ENCODE results near the gene C3. TPM values are rescaled to one million over a fixed set of nuclear protein-coding genes. Genes with fewer than 3 reads are reported as not detected.

C3 gene
- total and polyA plus RNA-seq, 2 of the 13 experiments (the other 11 are each of a cell fraction or from before 2014, with no cell fraction given), result 1,455 to 6,272 TPM

- peak; percentile 88 for TF ChIP-seq ZBTB10 (CRISPR knock-in tag; IDR thresholded peaks at IDR 0.05; ENCODE audit: borderline replicate concordance)
- TF ChIP-seq SIX1 (CRISPR knock-in tag; IDR thresholded peaks at IDR 0.05; ENCODE audit: borderline replicate concordance), result no peak
- no peak for TF ChIP-seq HNF4G (IDR thresholded peaks at IDR 0.05; ENCODE audit: borderline replicate concordance, low read depth, low read length)
- TF ChIP-seq HNF4G (CRISPR knock-in tag; IDR thresholded peaks at IDR 0.05; ENCODE audit: borderline replicate concordance, low read depth), result no peak
- TF ChIP-seq AHDC1 (CRISPR knock-in tag; IDR thresholded peaks at IDR 0.05; ENCODE audit: borderline replicate concordance), result no peak
- no peak for TF ChIP-seq SOX6 (IDR thresholded peaks at IDR 0.05)
- TF ChIP-seq SOX6 (CRISPR knock-in tag; IDR thresholded peaks at IDR 0.05), result peak; percentile 21; the same call in 1 of the 2 replicates
- peak; percentile 51; the same call in 1 of the 2 replicates for TF ChIP-seq PAXIP1 (CRISPR knock-in tag; conservative IDR thresholded peaks at IDR 0.05)
- no peak for TF ChIP-seq RXRB (CRISPR knock-in tag; IDR thresholded peaks at IDR 0.05; ENCODE audit: borderline replicate concordance)
- TF ChIP-seq MAX (IDR thresholded peaks at IDR 0.05), result 0 out of 2 replicates have a peak, but pooled peaks have one; percentile 12
- TF ChIP-seq ETS1 (CRISPR knock-in tag; IDR thresholded peaks at IDR 0.05), result no peak
Observed at GRCh38 chr19:6740589-6741343, 20.3 kb upstream of the C3 start (continued).
